Brain pericyte (primary cell): ENCODE results near the gene RAB3IP.

Experiments
- DNase-seq: peaks from one replicate; pipeline ENCODE4 v3.0.0-alpha.2; 2012; ENCODE audit warnings: low read depth, low spot score

The RAB3IP gene

GRCh38 chr12:69738351-69739286 lies at the start of gene RAB3IP:
RAB3IP (plus strand) TSS chr12:69738860; CDS start chr12:69755409, 16,549 bp downstream.
- no peak for DNase-seq

GRCh38 chr12:69689638-69690037 lies 49.0 kb upstream of the RAB3IP start:
- no peak for DNase-seq

GRCh38 chr12:69694123-69694522 lies 44.5 kb upstream of the RAB3IP start:
- no peak for DNase-seq

GRCh38 chr12:69698054-69698453 lies 40.6 kb upstream of the RAB3IP start:
- no peak for DNase-seq

GRCh38 chr12:69698769-69699540 lies 39.7 kb upstream of the RAB3IP start, which contains the start of gene BEST3:
BEST3 (minus strand) TSS chr12:69699303; CDS start chr12:69697798, 1,505 bp downstream.
- DNase-seq: no peak

GRCh38 chr12:69701826-69702225 lies 36.8 kb upstream of the RAB3IP start:
- no peak for DNase-seq

- DNase-seq: no peak
Observed at GRCh38 chr12:69703146-69703642, 35.5 kb upstream of the RAB3IP start.

GRCh38 chr12:69704357-69704756 lies 34.3 kb upstream of the RAB3IP start:
- DNase-seq: no peak

GRCh38 chr12:69708649-69709048 lies 30.0 kb upstream of the RAB3IP start:
- no peak for DNase-seq

- DNase-seq: no peak
Observed at GRCh38 chr12:69712826-69713225, 25.8 kb upstream of the RAB3IP start.

- no peak for DNase-seq
Observed at GRCh38 chr12:69714542-69714941, 24.1 kb upstream of the RAB3IP start.

- DNase-seq: no peak
Observed at GRCh38 chr12:69719336-69720316, 19.0 kb upstream of the RAB3IP start.

- DNase-seq: no peak
Observed at GRCh38 chr12:69720750-69721149, 17.9 kb upstream of the RAB3IP start.

GRCh38 chr12:69726922-69727321 lies 11.7 kb upstream of the RAB3IP start:
- no peak for DNase-seq

- DNase-seq: no peak
Observed at GRCh38 chr12:69732088-69732487, 6.6 kb upstream of the RAB3IP start.

GRCh38 chr12:69733638-69734037 lies 5.0 kb upstream of the RAB3IP start:
- DNase-seq: no peak

- no peak for DNase-seq
Observed at GRCh38 chr12:69739287-69740191, 879 bp downstream of the RAB3IP start.

- DNase-seq: no peak
Observed at GRCh38 chr12:69744109-69744508, 5.4 kb downstream of the RAB3IP start.

GRCh38 chr12:69751476-69751875 lies 12.8 kb downstream of the RAB3IP start:
- no peak for DNase-seq

GRCh38 chr12:69755302-69755701 lies 16.6 kb downstream of the RAB3IP start:
- no peak for DNase-seq
